DND-41 (cell line): ENCODE measurements around the gene PNPLA1.

Experiments used
- EZH2 ChIP-seq: IDR thresholded peaks from 3 replicates; pipeline ENCODE4 v1.6.1; 2012; ENCODE audit warnings: borderline replicate concordance, low read depth, mild to moderate bottlenecking, moderate library complexity, low read length, inconsistent platforms; ENCODE audit not compliant: severe bottlenecking
- TF ChIP-seq, protein P1 (sequence below): IDR thresholded peaks from 2 replicates; pipeline ENCODE4 v1.5.1; 2012; ENCODE audit warnings: borderline replicate concordance, low read length, moderate library complexity, mild to moderate bottlenecking; ENCODE audit not compliant: poor library complexity, severe bottlenecking; ENCODE audit errors: extremely low read depth

DNA sequence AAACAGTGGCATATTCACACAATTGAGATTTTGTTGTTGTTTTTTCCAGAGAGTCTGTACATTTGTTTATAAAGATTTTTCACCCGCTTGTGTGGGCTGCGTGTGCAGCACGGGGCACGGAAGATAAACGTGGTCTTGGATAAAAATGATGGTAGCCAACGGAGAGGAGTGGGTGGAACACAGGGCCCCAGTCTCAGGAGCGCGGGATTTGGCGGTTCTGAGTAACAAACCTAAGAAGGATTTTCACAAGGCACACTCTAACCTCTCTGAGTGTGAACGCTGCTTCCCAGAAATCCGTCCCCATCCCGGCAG, 70.4 kb downstream of the PNPLA1 start:
- TF ChIP-seq, protein P1, sequence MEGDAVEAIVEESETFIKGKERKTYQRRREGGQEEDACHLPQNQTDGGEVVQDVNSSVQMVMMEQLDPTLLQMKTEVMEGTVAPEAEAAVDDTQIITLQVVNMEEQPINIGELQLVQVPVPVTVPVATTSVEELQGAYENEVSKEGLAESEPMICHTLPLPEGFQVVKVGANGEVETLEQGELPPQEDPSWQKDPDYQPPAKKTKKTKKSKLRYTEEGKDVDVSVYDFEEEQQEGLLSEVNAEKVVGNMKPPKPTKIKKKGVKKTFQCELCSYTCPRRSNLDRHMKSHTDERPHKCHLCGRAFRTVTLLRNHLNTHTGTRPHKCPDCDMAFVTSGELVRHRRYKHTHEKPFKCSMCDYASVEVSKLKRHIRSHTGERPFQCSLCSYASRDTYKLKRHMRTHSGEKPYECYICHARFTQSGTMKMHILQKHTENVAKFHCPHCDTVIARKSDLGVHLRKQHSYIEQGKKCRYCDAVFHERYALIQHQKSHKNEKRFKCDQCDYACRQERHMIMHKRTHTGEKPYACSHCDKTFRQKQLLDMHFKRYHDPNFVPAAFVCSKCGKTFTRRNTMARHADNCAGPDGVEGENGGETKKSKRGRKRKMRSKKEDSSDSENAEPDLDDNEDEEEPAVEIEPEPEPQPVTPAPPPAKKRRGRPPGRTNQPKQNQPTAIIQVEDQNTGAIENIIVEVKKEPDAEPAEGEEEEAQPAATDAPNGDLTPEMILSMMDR, result no peak
- TF ChIP-seq EZH2, result no peak
